Left ventricle myocardium inferior (tissue), 1 donor: ENCODE measurements around the gene SPAG8. TPM values are rescaled to one million over a fixed set of nuclear protein-coding genes. Genes with fewer than 3 reads are reported as not detected.

ENCODE experiments used
- DNase-seq: peaks from one replicate; pipeline ENCODE4 v3.0.0-alpha.2; 2020
- H3K27ac ChIP-seq: fragments of 200-600 bp; replicated peaks from 2 replicates; pipeline ENCODE4 v1.8.0; 2021
- H3K27me3 ChIP-seq: fragments of 200-600 bp; 2 replicates; pipeline ENCODE4 v1.8.0; 2021; ENCODE audit warnings: low read depth
- H3K36me3 ChIP-seq: fragments of 200-600 bp; 2 replicates; pipeline ENCODE4 v1.8.0; 2021
- H3K4me1 ChIP-seq: fragments of 200-600 bp; 2 replicates; pipeline ENCODE4 v1.8.0; 2021
- H3K4me3 ChIP-seq: fragments of 200-600 bp; 2 replicates; pipeline ENCODE4 v1.8.0; 2021; ENCODE audit warnings: mild to moderate bottlenecking, moderate library complexity
- H3K9me3 ChIP-seq: fragments of 200-600 bp; replicated peaks from 2 replicates; pipeline ENCODE4 v1.8.0; 2021
- intact Hi-C: fragments of 100-400 bp; cut with micrococcal nuclease; formaldehyde crosslinking; loops from one replicate; pipeline ENCODE4 v1.11.0; 2022
- total RNA-seq: library from RNA; stranded (reverse); fragmentation: NEBNext Ultra II Directional; extraction: Animal tissue kit (Norgen Biotek cat#: 25700); gene quantifications from one replicate; pipeline ENCODE4 v1.2.1, GENCODE V29; 2021
- TF ChIP-seq, protein P1 (sequence below): fragments of 200-600 bp; IDR thresholded peaks from 2 replicates; pipeline ENCODE4 v1.8.0; 2021; ENCODE audit warnings: antibody characterized with exemption, mild to moderate bottlenecking, borderline replicate concordance
- donor health status: DM: no; HTN: yes; CAD: no; lungs with severe emphysema.

SPAG8 gene
- total RNA-seq, 1 donor from 2014 or later = 3.4 TPM

DNA sequence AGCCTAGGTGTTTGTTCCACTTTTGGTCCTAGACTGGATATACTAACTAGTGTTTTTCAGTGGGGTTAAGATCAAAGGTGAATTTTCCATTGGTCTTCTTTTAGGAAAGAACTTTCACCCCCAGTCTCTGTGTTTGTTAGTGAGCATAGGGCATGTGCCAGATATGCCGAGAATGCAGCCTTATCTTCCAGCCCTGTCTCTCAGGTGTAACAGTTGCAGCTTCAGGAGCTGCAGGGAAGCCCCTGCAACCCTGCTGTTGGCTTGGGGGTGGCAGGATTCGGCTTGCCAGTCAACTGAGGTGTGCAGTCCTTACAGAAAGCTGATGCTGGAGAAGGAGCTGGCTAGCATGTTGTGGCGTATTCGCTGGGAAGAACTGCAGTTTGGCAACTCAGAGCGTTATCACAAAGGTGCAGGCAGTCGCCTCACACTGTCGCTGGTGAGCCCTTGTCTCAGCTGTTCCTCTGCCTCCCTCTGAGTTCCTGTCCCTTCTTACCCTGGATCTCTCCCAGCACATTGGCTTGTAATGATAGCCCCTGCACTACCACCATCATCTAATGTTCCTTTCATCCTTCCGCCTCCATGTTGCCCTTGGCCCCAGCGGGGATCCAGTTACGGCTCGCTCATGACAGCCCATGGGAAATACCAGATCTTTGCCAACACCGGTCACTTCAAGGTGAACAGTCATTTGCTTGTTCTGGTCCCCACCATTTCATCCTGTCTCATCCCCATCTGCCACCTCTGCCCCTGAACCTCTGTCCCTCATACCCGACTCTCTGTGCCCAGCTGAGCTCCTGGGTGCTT is 10.5 kb downstream of the SPAG8 start:
- H3K4me1 ChIP-seq = no peaks in the 10 kb centered on the region
- H3K27me3 ChIP-seq = no peaks in the 10 kb centered on the region
- H3K4me3 ChIP-seq = no peak overlapping the region
- peaks cover 55% of the 10 kb centered on the region for H3K36me3 ChIP-seq
- DNase-seq = no peak
- H3K27ac ChIP-seq = no peak overlapping the region
- no peaks in the 10 kb centered on the region for H3K9me3 ChIP-seq
- TF ChIP-seq, protein P1, sequence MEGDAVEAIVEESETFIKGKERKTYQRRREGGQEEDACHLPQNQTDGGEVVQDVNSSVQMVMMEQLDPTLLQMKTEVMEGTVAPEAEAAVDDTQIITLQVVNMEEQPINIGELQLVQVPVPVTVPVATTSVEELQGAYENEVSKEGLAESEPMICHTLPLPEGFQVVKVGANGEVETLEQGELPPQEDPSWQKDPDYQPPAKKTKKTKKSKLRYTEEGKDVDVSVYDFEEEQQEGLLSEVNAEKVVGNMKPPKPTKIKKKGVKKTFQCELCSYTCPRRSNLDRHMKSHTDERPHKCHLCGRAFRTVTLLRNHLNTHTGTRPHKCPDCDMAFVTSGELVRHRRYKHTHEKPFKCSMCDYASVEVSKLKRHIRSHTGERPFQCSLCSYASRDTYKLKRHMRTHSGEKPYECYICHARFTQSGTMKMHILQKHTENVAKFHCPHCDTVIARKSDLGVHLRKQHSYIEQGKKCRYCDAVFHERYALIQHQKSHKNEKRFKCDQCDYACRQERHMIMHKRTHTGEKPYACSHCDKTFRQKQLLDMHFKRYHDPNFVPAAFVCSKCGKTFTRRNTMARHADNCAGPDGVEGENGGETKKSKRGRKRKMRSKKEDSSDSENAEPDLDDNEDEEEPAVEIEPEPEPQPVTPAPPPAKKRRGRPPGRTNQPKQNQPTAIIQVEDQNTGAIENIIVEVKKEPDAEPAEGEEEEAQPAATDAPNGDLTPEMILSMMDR = no peak
- intact Hi-C loops = no loop called here

DNA sequence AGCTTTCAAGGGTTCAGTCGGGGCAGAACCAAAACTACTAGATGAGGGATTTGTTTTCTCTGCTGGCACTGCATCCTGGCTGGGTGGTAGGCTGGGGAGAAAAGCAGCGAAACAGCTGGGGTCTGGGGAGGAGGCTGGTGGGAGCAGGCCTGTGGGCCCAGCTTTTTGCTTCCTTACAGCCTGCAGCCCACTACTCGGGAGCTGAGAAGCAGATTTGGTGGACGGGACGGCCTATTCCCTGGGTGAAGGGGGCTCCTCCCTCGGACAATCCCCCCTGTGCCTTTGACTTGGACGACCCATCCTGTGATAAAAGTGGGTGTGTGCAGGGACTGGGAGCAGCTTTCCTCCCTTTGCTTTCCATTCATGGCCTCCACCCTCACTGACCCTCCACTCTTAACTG is 11.5 kb downstream of the SPAG8 start:
- intact Hi-C loops = no loop called here
- H3K4me1 ChIP-seq = peaks cover 7% of the 10 kb centered on the region
- no peaks in the 10 kb centered on the region for H3K27me3 ChIP-seq

DNA sequence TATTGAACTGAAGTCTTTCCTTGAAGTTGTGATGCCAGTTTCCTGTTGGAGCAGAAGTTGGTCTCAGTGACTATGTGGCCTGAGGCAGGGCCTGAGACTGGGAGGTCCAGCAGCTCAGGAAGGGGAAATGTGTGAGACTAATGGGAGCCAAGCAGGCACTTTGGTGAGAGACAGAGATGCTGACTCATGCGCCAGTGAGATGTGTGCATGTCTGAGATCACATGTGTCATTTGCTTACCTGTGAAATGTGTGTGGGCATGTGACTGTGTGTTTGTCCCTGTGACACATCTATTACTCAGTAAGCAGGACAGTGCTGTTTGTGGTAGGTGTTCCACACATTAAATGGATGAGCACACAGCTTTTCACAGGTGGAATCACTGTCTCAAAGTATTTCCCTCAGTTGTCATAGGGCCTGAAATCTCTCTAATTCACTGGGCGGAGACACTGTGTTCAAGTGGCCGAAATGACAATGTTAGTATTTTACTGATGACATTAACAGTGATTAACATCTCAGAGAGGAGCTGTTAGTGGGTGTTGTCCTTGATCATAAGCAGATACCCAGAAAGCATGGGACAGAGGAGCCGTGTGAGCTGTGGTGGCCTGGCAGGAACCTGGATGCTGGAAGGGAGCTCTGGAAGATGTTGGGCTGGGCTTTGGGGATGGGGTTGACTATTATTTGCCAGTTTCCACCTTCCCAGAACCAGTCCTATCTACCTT is 13.2 kb downstream of the SPAG8 start:
- H3K27me3 ChIP-seq = no peaks in the 10 kb centered on the region
- no peak for DNase-seq
- H3K36me3 ChIP-seq = peaks cover 40% of the 10 kb centered on the region
- intact Hi-C loops = no loop called here
- H3K4me3 ChIP-seq = no peak overlapping the region
- TF ChIP-seq, protein P1 = no peak
- no peaks in the 10 kb centered on the region for H3K9me3 ChIP-seq
- H3K4me1 ChIP-seq = peaks cover 24% of the 10 kb centered on the region
- H3K27ac ChIP-seq = no peak overlapping the region

More for the DNA sequence above, 11.5 kb downstream of the SPAG8 start:
- no peak overlapping the region for H3K27ac ChIP-seq
- DNase-seq = no peak
- TF ChIP-seq, protein P1 = no peak
- peaks cover 46% of the 10 kb centered on the region for H3K36me3 ChIP-seq
- no peak overlapping the region for H3K4me3 ChIP-seq
- H3K9me3 ChIP-seq = no peaks in the 10 kb centered on the region

DNA sequence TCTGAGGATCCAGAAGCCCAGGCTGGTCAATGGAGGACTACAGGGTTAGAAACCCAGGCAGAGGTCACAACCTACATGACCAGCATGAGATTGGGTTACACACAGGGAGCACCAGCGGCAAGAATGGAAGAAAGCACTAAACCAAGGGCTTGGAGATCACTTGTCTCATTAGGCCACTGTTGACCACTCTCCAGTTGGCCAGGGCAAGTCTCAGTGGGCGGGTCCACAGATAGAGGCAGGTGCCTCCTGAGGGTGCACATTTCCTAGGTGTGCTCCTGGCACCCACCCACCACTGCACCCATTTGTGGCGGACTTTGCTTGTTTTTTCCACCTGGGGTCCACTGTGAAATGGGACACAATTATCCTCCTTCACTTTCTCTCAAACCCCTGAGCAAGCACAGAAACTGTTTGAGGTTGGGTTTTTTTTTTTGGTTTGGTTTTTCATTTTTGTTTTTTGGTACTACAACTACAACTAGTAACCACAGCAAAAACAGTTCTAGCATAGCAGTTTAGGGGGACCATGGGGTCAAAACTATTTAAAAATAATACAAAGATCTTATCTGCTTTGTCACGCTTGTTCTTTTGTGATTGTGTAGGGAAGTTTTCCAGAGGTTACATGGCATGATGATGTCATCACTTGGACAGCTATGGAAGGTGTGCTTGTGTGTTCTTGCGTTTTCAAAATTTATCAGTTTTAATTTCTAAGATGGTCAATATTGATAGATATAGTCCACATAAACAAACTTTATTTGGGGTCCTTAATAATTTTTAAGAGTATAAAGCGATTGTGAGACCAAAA is 14.6 kb downstream of the SPAG8 start:
- Histone ChIP-seq H3K27me3 (no peaks in the 10 kb centered on the region), H3K9me3 (no peaks in the 10 kb centered on the region), H3K27ac (no peak overlapping the region), H3K4me3 (no peak overlapping the region), H3K4me1 (peaks cover 37% of the 10 kb centered on the region), H3K36me3 (peaks cover 30% of the 10 kb centered on the region)
- TF ChIP-seq, protein P1 = no peak
- no peak for DNase-seq
- intact Hi-C loops = no loop called here

DNA sequence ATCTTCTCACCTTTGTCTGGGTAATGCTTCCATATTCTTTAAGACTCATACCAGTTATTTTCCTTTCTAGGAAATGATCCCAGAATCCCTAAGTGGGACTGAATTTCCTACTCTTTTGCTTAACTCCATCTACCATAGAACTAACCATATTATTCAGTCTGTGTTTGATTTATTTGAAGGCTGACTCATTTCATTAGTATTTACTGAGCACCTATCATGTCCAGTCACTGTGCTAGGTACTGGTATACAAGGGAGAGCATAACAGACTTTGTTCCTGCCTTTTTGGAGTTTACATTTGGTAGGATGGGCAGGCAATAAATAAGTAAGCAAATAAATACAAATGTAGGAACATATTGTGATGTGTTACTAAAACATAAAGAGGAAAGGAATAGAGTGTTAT is 16.4 kb downstream of the SPAG8 start:
- Histone ChIP-seq H3K27ac (no peak overlapping the region), H3K27me3 (no peaks in the 10 kb centered on the region), H3K4me3 (no peak overlapping the region), H3K9me3 (no peaks in the 10 kb centered on the region), H3K4me1 (peaks cover 48% of the 10 kb centered on the region), H3K36me3 (peaks cover 12% of the 10 kb centered on the region)
- intact Hi-C loops = no loop called here
- DNase-seq = no peak
- TF ChIP-seq, protein P1 = no peak
